HG03066 (cell line): ENCODE results near the gene CCDC74A.
"Not testable (repeated sequence)": the region's sequence is repeated elsewhere in the genome, so short reads cannot be mapped to it uniquely, and the experiment has no call there.

Source experiments
- ATAC-seq: cut with Tn5 transposase; IDR thresholded peaks from one replicate; pipeline ENCODE4 v1.9.1; 2021; ENCODE audit warnings: low read depth; ENCODE audit not compliant: unreplicated experiment

CCDC74A gene

DNA sequence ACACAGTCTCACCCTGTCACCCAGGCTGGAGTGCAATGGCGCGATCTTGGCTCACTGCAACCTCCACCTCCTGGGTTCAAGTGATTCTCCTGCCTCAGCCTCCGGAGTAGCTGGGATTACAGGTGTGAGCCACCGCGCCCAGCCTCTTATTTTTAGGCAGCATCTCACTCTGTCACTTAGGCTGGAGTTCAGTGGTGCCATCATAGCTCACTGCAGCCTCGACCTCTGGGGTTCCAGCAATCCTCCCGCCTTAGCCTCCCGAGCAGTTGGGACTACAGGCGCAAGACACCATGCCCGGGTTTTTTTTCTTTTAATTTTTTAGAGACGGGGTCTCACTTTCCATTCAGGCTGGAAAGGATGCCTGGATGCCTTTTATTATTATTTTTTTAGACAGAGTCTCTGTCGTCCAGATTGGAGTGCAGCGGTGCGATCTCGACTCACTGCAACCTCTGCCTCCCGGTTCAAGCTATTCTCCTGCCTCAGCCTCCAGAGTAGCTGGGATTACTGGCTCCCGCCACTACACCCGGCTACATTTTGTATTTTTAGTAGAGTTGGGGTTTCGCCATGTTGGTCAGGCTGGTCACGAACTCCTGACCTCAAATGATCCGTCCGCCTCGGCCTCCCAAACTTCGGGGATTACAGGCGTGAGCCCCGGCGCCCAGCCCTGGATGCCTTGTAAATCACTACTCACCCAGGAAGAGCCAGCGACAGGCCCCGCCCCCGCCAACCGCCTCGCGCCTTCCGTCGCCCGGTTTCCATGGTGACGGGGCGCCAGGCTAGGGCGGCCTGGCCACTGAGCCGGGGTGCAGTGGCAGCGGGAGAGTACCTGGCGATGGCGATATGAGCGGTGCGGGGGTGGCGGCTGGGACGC, at the start of gene CCDC74A:
TSS of gene CCDC74A (plus strand) at position 758 of the 871 bp plus-strand sequence. CDS start at position 841, 83 bp downstream.
- ATAC-seq, result peak; percentile 74

DNA sequence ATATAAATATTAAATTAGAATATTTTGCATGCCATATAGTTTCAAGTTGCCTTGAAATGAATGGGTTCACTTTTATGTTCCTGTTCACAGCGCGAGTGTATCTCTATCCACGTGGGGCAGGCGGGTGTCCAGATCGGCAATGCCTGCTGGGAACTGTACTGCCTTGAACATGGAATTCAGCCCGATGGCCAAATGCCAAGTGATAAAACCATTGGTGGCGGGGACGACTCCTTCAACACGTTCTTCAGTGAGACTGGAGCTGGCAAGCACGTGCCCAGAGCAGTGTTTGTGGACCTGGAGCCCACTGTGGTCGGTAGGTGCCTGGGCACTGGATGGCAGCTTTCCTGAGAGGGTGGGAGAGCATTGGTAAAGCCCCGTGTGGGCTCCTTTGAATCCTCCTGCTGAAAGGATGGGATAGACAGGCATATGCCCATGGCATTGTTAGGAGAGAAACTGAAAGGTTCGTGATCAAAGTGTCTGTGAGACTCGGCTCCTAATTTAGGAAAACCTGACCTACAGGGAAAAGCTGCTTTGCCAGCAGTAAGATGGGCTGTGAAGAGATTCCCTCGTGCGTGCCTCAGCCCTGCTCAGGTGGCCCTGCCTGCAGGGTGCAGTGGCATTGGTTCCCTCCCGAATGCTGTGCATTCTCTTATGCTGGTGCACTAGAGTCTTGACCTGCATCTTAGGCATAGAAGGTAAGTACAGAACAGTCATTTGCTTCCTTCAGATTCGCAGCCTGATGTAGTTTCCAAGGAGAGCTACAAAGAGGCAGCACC, 49.4 kb upstream of the CCDC74A start:
- ATAC-seq, result not testable (repeated sequence)

DNA sequence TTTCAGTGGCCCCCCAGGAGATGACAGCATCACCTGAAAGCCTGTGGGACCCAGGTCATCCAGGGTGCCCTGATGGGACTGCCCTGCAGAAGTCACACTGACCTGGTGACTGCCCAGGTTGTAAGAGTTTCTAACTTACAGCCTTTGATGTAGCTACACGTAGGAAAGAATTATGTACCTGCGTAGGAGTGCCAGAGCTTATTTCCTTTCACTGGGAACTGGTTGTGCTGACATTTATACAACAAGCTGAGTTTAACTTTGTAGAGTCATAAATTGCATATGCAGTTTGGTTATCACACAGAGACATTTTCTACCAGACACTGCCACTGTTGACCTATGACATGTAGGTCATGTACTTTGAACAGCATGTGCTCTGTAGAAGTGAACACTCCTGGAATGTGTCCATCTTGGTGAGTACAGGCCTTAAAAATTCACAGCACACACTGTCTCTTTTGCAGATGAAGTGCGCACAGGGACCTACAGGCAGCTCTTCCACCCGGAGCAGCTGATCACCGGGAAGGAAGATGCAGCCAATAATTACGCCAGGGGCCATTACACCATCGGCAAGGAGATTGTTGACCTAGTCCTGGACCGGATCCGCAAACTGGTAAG, 48.7 kb upstream of the CCDC74A start:
- not testable (repeated sequence) for ATAC-seq

DNA sequence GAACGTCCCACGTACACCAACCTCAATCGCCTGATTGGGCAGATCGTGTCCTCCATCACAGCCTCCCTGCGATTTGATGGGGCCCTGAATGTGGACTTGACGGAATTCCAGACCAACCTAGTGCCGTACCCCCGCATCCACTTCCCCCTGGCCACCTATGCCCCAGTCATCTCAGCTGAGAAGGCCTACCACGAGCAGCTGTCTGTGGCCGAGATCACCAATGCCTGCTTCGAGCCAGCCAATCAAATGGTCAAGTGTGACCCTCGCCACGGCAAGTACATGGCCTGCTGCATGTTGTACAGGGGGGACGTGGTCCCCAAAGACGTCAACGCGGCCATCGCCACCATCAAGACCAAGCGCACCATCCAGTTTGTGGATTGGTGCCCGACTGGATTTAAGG, 47.3 kb upstream of the CCDC74A start:
- not testable (repeated sequence) for ATAC-seq

DNA sequence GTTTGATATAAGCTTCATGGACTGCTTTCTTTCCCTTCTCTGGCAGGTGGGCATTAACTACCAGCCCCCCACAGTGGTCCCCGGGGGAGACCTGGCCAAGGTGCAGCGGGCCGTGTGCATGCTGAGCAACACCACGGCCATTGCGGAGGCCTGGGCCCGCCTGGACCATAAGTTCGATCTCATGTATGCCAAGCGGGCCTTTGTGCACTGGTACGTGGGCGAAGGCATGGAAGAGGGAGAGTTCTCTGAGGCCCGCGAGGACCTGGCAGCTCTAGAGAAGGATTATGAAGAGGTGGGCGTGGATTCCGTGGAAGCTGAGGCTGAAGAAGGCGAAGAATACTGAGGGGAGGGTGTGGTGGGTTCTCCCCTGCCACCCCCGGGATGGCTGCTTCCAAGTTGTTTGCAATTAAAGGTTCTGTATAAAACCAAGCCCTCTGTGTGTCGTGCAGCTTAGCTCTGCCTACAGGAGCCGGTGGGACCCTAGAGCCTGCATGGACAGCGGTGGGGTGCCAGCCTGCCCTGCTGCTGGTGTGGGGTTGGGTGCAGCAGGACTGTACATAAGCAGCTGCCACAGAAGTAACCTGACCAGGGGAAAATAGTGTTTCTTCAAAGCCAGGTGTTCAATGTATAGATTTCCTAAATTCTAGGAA, 45.1 kb upstream of the CCDC74A start:
- not testable (repeated sequence) for ATAC-seq

DNA sequence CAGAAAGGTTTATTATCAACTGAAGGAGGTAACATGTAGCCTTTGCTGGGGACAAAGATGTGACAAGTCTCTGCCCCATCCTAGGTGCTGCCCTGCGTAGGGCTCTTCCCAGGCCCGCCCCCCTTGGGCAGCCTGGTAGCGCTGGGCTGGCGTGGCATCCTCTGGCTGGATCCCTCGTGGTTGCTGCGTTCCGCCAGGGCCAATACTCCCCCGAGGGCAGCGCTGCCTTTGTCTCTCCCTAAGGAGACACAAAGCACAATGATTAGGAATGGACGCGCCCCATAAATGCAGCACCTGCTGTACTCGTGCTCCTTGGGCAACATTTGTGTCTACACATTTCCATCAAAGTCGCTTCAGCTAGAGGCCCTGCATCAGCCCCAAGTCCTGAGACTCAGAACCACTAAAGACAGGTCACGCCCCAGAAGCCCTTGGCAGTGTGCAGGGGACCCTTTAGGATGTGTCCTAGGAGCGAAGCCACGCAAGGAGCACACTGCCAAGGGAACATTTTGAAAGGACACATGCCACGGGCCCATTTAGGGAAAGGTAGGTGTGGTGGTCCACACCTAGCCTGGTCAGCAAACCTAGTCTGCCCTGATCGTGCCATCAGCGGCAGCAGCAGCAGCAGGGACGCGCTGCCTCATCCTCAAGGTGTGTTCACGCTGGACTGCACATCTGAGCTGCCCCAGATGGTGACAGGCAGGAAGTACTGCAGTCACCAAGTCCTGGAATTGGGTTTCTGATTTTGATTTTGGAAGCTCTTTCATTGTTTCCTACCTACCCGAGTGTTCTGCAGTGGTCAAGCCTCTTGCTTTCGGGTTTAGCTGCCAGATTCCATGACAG, 43.5 kb upstream of the CCDC74A start:
- not testable (repeated sequence) for ATAC-seq

DNA sequence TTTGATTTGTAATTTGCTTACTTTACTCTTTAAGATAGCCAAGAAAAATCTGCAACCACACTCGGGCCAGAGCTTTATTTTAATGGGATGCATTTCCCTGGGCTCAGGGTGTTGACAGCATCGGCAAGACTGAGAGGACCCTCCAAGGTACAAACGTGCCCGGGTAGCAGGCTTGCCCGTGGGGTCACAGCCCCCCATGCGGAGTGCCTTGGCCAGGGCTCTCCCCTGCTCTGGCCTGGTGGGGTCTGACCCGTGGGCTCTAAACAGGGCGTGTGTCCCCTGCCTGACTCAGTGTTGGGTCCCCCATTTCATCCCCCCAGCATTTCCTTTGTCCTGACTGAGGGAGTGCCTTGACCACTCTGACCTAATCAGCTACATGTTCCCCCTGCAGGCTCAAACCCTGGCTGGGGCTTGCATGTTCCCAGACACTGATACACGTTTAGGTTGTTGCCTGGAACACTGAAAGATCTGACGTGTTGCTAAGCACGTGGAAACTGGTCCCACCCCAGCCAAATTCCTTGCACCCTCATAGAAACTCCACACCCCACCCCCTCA, 42.7 kb upstream of the CCDC74A start:
- not testable (repeated sequence) for ATAC-seq

DNA sequence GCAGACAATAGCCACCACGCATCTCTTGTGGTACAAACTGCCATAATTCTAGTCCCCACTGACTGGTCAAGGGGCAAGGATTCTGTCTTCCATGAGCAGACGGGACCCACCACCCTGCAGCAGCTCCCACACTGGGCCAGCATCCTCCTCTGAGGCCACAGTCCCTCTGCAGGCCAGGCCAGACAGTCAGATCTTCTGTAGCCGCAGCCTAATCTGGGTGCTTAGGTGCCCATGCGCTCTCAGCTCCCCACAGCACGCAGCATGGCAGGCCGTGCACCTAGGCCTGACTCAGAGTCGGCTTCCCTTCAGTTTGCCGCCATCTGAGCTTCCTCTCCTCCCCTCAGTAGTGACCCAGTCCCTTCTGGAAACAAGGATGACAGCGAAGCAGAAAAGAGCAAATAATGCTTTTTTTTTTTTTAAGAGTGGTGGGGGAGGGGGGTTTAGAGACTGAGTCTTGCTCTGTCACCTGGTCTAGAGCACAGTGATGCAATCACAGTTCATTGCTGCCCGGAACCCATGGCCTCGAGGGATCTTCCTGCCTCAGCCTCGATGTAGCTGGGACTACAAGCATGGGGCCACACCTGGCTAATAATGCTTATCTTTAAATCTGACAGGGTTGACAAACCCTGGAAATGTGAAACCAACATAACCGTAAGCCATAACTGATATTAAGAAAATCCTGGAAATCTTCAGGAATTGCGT, 41.3 kb upstream of the CCDC74A start:
- ATAC-seq, result not testable (repeated sequence)

DNA sequence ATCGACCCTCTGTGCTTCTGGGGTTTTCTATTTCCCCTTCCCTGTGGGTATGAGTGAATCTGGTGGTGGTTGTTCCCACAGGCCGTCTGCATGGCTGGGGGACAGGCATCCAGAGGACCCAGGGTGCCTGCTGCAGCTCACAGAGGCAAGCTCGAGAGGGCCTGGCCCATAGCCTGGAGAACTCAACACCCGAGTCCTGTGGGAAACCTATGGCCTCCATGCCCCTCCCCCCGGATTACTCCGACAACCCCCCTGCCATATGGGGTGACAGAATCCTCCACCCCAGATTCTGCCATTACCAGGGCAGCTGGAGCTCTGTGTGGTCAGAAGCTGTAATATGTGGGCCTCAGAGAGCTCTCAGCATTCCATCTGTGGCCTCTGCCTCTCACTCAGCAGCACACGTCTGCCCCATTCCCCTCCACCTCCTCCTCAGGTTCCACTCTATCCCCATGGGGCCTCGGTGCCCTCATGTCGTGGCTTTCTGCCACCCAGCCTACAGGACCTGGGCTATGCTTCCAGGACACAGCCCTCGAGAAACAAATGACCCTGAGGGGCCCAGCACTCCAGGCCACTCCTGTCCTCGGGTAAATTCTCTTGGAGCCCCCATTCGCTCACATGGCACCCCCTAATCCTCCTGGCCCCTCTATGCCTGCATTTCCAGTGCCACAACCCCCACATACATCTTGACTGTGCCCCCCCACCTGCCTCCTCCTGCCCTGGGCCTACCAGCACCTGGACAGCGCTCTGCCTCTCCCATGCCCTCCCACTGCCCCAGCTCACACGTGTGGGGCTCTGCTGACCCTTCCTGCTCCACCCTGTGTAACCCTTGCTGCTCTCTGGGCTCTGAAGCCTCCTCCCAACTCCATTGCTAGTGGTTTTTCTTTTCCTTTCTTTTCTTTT, 39.1 kb upstream of the CCDC74A start:
- no peak for ATAC-seq

DNA sequence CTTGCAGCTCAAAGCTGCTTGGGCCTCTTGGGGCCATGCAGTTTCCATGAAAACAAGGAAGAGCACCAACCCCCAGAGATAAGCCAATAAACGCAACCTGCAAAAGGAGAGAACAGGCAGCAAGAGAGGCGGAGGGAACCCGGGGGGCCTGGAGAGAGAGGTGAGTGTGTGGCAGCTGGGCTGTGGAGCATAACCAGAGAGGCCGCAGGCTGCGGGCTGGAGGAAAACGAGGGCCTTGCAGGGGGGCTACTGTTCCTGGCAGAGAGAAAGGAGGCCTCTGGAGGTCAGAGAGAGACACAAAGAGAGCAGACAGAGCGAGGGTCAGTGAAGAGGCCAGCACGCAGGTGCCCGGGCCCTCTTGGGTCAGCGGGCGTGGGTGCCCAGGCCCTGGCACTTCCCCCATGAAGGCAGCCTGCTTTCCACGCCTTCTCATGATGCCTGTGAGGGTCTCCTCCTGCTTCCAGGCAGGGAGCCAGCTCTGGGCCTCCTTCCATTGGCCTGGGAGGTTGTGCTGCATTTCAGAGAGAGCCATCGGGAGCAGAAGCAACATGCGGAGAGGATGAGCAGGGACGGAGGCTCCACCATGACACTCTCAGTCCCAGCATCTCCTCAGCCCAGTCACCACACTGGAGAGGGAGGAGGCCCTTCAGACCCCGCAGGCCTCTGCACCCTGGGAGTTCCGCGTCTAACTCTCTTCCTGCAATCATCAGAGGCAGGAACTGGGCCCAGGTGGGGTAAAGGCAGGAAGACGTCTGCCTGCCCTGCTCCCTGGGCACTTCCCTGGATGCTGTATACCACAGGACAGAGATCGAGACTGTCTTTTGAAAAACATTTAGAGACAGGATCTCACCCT, 36.8 kb upstream of the CCDC74A start:
- ATAC-seq, result not testable (repeated sequence)

DNA sequence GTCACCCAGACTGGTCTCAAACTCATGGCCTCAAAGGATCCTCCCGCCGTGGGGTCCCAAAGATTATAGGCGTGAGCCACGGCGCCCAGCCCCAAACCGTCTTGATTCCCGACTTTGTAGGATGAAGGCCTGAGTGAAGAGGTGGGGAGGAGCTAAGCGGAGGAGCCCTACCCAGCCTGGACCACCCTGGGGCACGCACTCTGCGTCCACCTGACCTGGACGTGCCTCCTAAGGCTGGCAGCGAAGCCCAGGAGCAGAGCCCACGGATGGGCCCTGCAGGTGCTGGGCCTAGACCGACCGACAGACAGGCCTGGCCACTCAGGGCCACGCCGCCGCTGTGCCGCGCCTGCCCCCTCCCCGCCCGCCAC, 36.2 kb upstream of the CCDC74A start:
- peak; percentile 1 for ATAC-seq

DNA sequence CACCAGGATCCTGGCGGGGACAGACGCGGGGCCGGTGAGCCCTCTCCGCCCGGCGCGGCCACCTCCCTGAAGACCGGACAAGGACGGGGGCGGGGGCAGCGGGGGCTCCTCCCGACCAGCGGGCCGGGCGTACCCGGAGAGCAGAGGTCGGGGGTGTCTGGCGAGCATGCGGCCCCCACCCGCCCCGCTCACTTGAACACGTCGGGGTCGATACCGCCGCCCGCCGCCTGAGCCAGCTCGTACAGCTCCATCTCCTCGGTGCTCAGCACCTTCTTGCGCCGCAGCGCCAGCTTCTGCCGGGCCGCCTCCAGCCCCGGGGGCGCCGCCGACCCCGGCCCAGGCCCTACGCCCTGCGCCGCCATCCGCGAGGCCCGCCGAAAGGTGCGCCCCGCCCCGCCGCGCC, 35.7 kb upstream of the CCDC74A start, which contains the start of gene MZT2A:
TSS of gene MZT2A (minus strand) at position 383 of the 403 bp plus-strand sequence. CDS start at position 362, 21 bp downstream.
- ATAC-seq, result peak; percentile 3

DNA sequence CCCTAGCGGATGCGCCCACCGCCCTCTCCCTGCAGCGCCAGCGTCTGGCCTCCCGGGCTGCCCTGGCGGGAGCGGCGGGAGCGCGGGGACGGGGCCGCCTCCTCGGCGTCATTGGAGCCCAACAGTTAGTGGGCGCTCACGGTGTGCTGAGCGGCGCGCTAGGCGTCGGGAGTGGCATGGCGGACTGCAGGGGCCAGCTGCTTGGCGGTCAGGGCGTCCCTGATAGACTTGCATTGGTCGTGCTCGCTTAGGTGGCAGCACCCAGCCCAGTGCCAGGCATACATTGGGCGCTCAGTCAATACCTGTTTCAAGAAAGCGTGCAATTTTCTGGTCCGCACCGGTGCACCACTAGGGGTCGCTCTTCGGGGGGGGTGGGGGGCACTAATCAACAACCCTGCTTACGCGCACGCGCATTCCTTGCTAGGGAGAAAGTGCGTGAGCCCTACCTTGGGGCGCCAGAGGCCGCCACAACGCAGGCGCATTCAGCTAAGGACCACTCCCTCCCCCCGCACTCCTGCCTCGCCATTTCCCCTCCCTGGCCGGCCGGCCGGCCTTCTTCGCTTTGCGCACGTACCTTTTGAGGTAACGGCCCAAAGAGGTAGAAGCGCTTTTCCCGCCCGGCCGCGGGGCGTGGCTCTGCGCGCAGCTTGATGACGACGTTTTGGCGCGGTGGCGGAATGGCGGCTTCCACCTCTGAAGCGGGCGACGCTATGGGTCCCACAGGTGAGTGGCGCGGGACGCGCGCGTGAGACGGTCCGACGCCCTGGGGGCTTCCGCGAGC, 35.1 kb upstream of the CCDC74A start:
- peak; percentile 64 for ATAC-seq

DNA sequence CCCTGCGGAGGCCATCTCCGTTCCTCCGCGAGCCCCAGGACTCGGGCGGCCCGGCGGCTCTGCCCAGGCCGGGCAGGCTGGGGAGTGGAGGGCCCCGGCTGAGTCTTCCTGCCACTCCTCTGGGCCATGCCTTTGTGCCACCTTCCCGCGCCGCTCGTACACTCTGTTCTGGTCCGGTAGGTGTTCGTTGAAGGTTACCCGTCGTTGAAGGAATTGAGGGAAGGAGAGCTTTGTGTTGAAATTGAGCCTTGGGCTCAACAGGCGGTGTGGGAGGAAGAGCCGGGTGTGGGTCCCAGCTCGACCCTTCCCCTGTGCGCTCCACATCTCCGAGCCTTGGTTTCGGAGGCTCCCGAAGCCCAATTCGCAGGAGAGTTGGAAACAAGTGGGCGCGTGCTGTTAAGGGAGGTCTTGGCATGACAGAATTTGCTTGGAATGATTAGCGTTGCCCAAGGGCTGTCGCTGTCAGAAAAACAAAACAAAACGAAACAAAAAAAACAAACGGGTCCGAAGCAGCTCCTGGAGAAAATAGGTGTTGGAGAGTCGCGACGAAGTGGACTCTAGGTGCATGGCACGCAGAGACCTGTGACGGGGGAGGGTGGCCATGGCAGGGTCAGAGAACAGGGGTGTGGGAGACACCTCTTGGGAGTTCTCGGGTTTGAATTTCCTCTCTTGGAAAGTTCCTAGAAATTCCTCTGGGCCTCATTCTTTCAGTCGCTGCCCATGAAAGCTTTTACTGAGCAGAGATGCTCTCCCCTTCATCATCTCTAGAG, 34.3 kb upstream of the CCDC74A start:
- ATAC-seq, result peak; percentile 13

DNA sequence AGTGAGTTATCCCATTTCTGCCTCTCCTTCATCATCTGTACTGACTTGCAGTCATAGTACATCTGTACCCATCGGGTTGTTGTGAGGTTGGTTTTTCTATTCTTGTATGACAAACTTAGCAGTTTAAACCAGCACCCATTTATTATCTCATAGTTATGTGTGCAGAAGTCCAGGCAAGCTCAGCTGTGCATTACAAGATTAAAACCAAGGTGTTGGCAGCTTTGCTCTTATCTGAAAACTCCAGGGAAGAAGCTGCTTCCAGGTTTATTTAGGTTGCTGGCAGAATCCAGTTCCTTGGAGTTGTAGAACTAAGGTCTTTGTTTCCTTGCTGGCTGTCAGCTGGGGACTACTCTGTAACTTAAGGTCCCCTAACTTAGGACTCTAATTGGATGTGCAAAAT, 32.2 kb upstream of the CCDC74A start:
- ATAC-seq, result not testable (repeated sequence)
